ENCODE measurements around the gene NPAS1.

- TF ChIP-seq CTCF (conservative IDR thresholded peaks at IDR 0.05) (no peak), EZH2 (IDR thresholded peaks at IDR 0.05; ENCODE audit: low read depth) (no peak)
Measured at GRCh38 chr19:47068246-47068645, 48.6 kb downstream of the NPAS1 start.

Measured in PC-9 (cell line).